Measurements from ENCODE around the gene NEK8.
A peak's percentile ranks its signal among the peaks of the same experiment; 100 is the strongest.

DNA sequence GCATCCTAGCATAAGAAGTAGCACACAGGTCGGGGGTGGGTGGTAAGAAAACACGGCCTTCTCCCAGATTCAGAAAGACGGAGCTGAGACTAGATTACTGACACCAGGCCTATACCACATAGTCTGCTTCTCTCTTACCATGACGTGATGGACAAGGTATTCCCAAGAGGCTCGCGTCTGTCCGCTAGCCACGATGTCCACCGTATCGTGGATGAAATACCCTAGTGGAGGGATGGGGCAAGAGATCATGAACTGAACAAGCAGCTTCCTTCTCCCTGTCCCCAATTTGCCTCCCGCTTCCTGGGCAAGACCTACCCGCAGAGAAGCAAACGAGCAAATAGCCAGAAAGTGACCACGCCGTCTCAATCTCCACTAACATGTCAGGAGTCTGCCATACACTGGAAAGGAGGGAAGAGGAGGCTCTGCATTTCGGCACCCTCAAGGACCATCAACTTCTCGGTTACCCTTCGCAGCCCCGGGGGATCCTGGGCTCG, 3.4 kb upstream of the NEK8 start:
- TF ChIP-seq HNRNPK (IDR thresholded peaks at IDR 0.05; ENCODE audit: low read depth, low read length, poor library complexity, severe bottlenecking) (no peak), CBFB (CRISPR knock-in tag; IDR thresholded peaks at IDR 0.05) (no peak), U2AF1 (optimal IDR thresholded peaks at IDR 0.05; ENCODE audit: low read depth, low read length) (no peak), ETV6 (IDR thresholded peaks at IDR 0.05; ENCODE audit: borderline replicate concordance in 1 of 2, low read depth in 2 of 2, low read length in 1 of 2) (no peak; a peak in 1 of 4 replicates), ETV6 (CRISPR knock-in tag; IDR thresholded peaks at IDR 0.05; ENCODE audit: borderline replicate concordance) (no peak), ESRRA (IDR thresholded peaks at IDR 0.05; ENCODE audit: borderline replicate concordance, low read depth) (no peak), RAD21 (CRISPR knock-in tag; conservative IDR thresholded peaks at IDR 0.05 in 1 of 2, IDR thresholded peaks at IDR 0.05 in 1 of 2) (no peak), EGR1 (conservative IDR thresholded peaks at IDR 0.05) (no peak), ZNF263 (CRISPR knock-in tag; IDR thresholded peaks at IDR 0.05; ENCODE audit: borderline replicate concordance) (0 out of 2 replicates have a peak, but pooled peaks have one; percentile 10), POLR2A (conservative IDR thresholded peaks at IDR 0.05) (peak; percentile 93), SAFB (IDR thresholded peaks at IDR 0.05; ENCODE audit: borderline replicate concordance, low read depth, low read length) (no peak), ZNF12 (CRISPR knock-in tag; IDR thresholded peaks at IDR 0.05) (no peak)
- TF ChIP-seq, protein P1, sequence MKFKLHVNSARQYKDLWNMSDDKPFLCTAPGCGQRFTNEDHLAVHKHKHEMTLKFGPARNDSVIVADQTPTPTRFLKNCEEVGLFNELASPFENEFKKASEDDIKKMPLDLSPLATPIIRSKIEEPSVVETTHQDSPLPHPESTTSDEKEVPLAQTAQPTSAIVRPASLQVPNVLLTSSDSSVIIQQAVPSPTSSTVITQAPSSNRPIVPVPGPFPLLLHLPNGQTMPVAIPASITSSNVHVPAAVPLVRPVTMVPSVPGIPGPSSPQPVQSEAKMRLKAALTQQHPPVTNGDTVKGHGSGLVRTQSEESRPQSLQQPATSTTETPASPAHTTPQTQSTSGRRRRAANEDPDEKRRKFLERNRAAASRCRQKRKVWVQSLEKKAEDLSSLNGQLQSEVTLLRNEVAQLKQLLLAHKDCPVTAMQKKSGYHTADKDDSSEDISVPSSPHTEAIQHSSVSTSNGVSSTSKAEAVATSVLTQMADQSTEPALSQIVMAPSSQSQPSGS (CRISPR knock-in tag; IDR thresholded peaks at IDR 0.05) = no peak

Data from K562 (cell line).